CD14-positive monocyte (primary cell): ENCODE measurements around the gene LRP1B. TPM values are rescaled to one million over a fixed set of nuclear protein-coding genes. Genes with fewer than 3 reads are reported as not detected.

Source experiments
- DNase-seq, 3 donors: peaks; one replicate each; pipeline ENCODE4 v3.0.0-alpha.2; 2011 to 2022
- H2AFZ ChIP-seq: 2 replicates; pipeline ENCODE4 v1.6.0; 2012; ENCODE audit warnings: mild to moderate bottlenecking, low read depth, low read length, inconsistent platforms; ENCODE audit not compliant: insufficient read depth, poor library complexity, severe bottlenecking
- H3K27ac ChIP-seq, 2 donors: 1 replicate in 1 of 2; 2 replicates in 1 of 2; pipeline ENCODE4 v1.5.1; 2012 to 2013; ENCODE audit warnings: low read length in 2 of 2, control low read depth in 1 of 2, inconsistent platforms in 1 of 2, low read depth in 1 of 2, mild to moderate bottlenecking in 1 of 2
- H3K27me3 ChIP-seq, 2 donors: one replicate each; pipeline versions ENCODE4 v1.6.0 to v1.6.1; 2011 to 2013; ENCODE audit warnings: low read length in 2 of 2; ENCODE audit not compliant: control insufficient read depth in 2 of 2, insufficient read depth in 2 of 2
- H3K36me3 ChIP-seq, 2 donors: replicated peaks in 1 of 2; 1 replicate in 1 of 2; 2 replicates in 1 of 2; pipeline versions ENCODE4 v1.5.1 to v1.6.1; 2012 to 2013; ENCODE audit warnings: low read length in 2 of 2, control low read depth in 1 of 2, inconsistent platforms in 1 of 2, mild to moderate bottlenecking in 1 of 2; ENCODE audit not compliant: insufficient read depth in 2 of 2, control insufficient read depth in 1 of 2
- H3K4me1 ChIP-seq, 2 donors: 1 replicate in 1 of 2; 2 replicates in 1 of 2; pipeline versions ENCODE4 v1.5.1 to v1.6.1; 2012 to 2013; ENCODE audit warnings: low read length in 2 of 2, control low read depth in 1 of 2, inconsistent platforms in 1 of 2, mild to moderate bottlenecking in 1 of 2, moderate library complexity in 1 of 2; ENCODE audit not compliant: insufficient read depth in 2 of 2, control insufficient read depth in 1 of 2
- H3K4me2 ChIP-seq: replicated peaks from 2 replicates; pipeline ENCODE3; 2012; ENCODE audit warnings: low read length, moderate library complexity, mild to moderate bottlenecking; ENCODE audit not compliant: poor library complexity, severe bottlenecking; ENCODE audit errors: extremely low read depth
- H3K4me3 ChIP-seq, 3 experiments: fragments of 200-600 bp in 1 of 3; sonication (generic) in 1 of 3; replicated peaks in 1 of 3; 1 replicate in 2 of 3; 2 replicates in 1 of 3; pipeline ENCODE4 v1.5.1; 2011 to 2013; ENCODE audit warnings: low read length in 3 of 3, mild to moderate bottlenecking in 3 of 3, control low read depth in 2 of 3, low read depth in 2 of 3, inconsistent platforms in 1 of 3, moderate library complexity in 1 of 3
- H3K79me2 ChIP-seq: 2 replicates; pipeline ENCODE4 v1.6.0; 2012; ENCODE audit warnings: mild to moderate bottlenecking, control low read depth, inconsistent platforms, low read length, moderate library complexity; ENCODE audit not compliant: insufficient read depth
- H3K9ac ChIP-seq: 2 replicates; pipeline ENCODE4 v1.6.0; 2017; ENCODE audit warnings: low read length, mild to moderate bottlenecking; ENCODE audit not compliant: insufficient read depth, poor library complexity, severe bottlenecking
- H3K9me3 ChIP-seq, 2 donors: replicated peaks in 1 of 2; 1 replicate in 1 of 2; 2 replicates in 1 of 2; pipeline versions ENCODE4 v1.5.1 to v1.6.1; 2012 to 2013; ENCODE audit warnings: low read length in 2 of 2, control low read depth in 1 of 2; ENCODE audit not compliant: control insufficient read depth in 1 of 2, insufficient read depth in 1 of 2
- H4K20me1 ChIP-seq: 2 replicates; pipeline ENCODE4 v1.6.0; 2012; ENCODE audit warnings: mild to moderate bottlenecking, low read length, control low read depth, moderate library complexity; ENCODE audit not compliant: insufficient read depth
- H3K27ac Mint-ChIP-seq, 7 donors: one replicate each; pipeline ENCODE4 v1.8.0; 2020; ENCODE audit warnings: mild to moderate bottlenecking in 7 of 7, mixed read lengths in 7 of 7, moderate library complexity in 6 of 7, inconsistent platforms in 2 of 7
- H3K27me3 Mint-ChIP-seq, 3 donors: one replicate each; pipeline ENCODE4 v1.8.0; 2021 to 2022; ENCODE audit warnings: low read depth in 3 of 3, mild to moderate bottlenecking in 3 of 3, mixed read lengths in 3 of 3, moderate library complexity in 3 of 3, inconsistent platforms in 1 of 3
- H3K36me3 Mint-ChIP-seq, 2 donors: one replicate each; pipeline ENCODE4 v1.8.0; 2020; ENCODE audit warnings: mixed read lengths in 2 of 2, inconsistent platforms in 1 of 2, mild to moderate bottlenecking in 1 of 2
- H3K4me1 Mint-ChIP-seq: one replicate; pipeline ENCODE4 v1.8.0; 2020; ENCODE audit warnings: mild to moderate bottlenecking, mixed read lengths
- H3K4me3 Mint-ChIP-seq, 2 donors: one replicate each; pipeline ENCODE4 v1.8.0; 2020; ENCODE audit warnings: mild to moderate bottlenecking in 2 of 2, mixed read lengths in 2 of 2, moderate library complexity in 1 of 2
- H3K9me3 Mint-ChIP-seq, 7 donors: one replicate each; pipeline ENCODE4 v1.8.0; 2020 to 2022; ENCODE audit warnings: mixed read lengths in 7 of 7, mild to moderate bottlenecking in 6 of 7, moderate library complexity in 6 of 7, inconsistent platforms in 2 of 7
- WGBS: methylation state at CpG from one replicate; pipeline ENCODE4 v1.1.5; 2013; ENCODE audit warnings: missing lambda C conversion rate; ENCODE audit not compliant: insufficient coverage; 5-methylcytosine and 5-hydroxymethylcytosine counted together
- intact Hi-C, 2 donors: fragments of 100-400 bp; cut with micrococcal nuclease; formaldehyde crosslinking; loops; one replicate each; pipeline versions ENCODE4 v1.15.0 to v1.15.1; 2023
- polyA plus RNA-seq, 3 donors: library from polyadenylated mRNA; depleted of rRNA in 1 of 3; unstranded in 2 of 3; stranded (reverse) in 1 of 3; fragments of 300-500 nt in 2 of 3; fragments of >200 nt in 1 of 3; fragmentation: Illumina TruSeq in 2 of 3; gene quantifications; 1 replicate in 2 of 3; 2 replicates in 1 of 3; pipeline ENCODE4 v1.2.3, GENCODE V29; 2012 to 2021
- TF ChIP-seq, protein P1 (sequence below): fragments of 200-600 bp; IDR thresholded peaks from one replicate; pipeline ENCODE4 v1.8.0; 2022; ENCODE audit warnings: antibody characterized with exemption, mild to moderate bottlenecking

LRP1B gene
- polyA plus RNA-seq, 3 donors: not detected

DNA sequence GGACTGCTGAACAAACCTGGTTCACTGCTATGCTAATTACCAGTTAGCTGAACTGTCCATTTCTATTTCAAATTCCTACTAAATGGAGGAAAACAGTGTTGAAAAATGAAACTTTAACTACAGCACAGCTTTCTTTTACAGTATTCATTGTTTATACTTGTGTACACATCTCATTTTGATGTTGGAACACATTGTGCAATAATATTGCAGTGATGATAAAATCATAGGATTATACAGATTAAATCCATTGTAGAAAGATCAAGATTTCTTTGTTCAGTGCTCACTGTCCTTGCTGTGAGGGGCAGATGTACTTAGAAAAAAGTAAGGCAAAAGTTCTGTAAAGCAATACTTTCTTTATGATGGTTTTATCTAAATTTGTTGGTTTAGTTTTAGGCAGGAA, 1055.1 kb downstream of the LRP1B start:
- Mint-ChIP-seq H3K4me1 (no peaks in the 10 kb centered on the region), H3K27me3 (no peaks in the 10 kb centered on the region), H3K4me3 (no peak overlapping the region), H3K27ac (no peak overlapping the region), H3K9me3 (peaks cover 0 to 2% (median 0%) of the 10 kb centered on the region in 7 donors), H3K36me3 (no peaks in the 10 kb centered on the region)
- no peak overlapping the region for H3K27ac ChIP-seq
- TF ChIP-seq, protein P1, sequence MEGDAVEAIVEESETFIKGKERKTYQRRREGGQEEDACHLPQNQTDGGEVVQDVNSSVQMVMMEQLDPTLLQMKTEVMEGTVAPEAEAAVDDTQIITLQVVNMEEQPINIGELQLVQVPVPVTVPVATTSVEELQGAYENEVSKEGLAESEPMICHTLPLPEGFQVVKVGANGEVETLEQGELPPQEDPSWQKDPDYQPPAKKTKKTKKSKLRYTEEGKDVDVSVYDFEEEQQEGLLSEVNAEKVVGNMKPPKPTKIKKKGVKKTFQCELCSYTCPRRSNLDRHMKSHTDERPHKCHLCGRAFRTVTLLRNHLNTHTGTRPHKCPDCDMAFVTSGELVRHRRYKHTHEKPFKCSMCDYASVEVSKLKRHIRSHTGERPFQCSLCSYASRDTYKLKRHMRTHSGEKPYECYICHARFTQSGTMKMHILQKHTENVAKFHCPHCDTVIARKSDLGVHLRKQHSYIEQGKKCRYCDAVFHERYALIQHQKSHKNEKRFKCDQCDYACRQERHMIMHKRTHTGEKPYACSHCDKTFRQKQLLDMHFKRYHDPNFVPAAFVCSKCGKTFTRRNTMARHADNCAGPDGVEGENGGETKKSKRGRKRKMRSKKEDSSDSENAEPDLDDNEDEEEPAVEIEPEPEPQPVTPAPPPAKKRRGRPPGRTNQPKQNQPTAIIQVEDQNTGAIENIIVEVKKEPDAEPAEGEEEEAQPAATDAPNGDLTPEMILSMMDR: no peak
- H3K79me2 ChIP-seq: no peaks in the 10 kb centered on the region
- no peak for DNase-seq
- no peak overlapping the region for H2AFZ ChIP-seq
- no peak overlapping the region for H3K4me2 ChIP-seq
- no peaks in the 10 kb centered on the region for H3K4me1 ChIP-seq
- H3K4me3 ChIP-seq: no peak overlapping the region
- H3K27me3 ChIP-seq: no peaks in the 10 kb centered on the region
- no peaks in the 10 kb centered on the region for H3K36me3 ChIP-seq
- H3K9ac ChIP-seq: no peak overlapping the region
- intact Hi-C loops: no loop called here
- H3K9me3 ChIP-seq: peaks cover 0 to 1% of the 10 kb centered on the region in 2 donors
- no peaks in the 10 kb centered on the region for H4K20me1 ChIP-seq

DNA sequence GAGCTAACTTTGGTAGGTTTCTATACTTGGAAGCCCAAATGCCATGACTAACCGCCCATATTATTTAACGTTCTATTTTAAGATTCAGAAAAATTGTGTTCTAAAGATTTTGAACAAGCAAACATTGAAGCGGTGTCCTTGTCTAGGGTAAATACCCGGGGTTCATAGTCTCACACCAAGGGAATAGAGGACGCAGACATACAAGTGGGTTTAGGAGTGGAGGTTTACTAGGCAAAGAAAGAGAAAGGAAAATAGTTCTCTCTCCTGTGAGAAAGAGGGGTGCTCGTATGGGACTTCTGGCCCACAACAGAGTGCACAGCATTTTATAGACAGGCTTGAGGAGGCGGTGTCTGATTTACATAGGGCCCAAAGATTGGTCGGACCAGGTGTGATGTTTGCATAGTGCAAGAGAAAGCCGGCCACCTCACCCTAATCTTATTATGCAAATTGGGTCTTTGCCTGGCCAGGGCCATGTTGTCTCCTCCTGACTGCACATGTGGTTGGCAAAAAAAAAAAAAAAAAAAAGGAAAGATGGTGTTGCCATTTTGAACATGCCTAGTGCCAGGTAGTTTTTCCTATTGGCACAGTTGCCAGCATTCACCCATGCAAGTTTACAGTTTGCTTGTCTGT, 1062.6 kb downstream of the LRP1B start:
- intact Hi-C loops: no loop called here
- H3K27me3 Mint-ChIP-seq: no peaks in the 10 kb centered on the region
- DNase-seq: no peak
- peaks cover 0 to 3% (median 0%) of the 10 kb centered on the region in 7 donors for H3K9me3 Mint-ChIP-seq
- WGBS: 90% methylated on average over 2 of the region's 9 CpGs
- no peak overlapping the region for H2AFZ ChIP-seq
- no peaks in the 10 kb centered on the region for H3K4me1 ChIP-seq
- no peak overlapping the region for H3K4me3 Mint-ChIP-seq
- H3K36me3 ChIP-seq: no peaks in the 10 kb centered on the region
- no peak overlapping the region for H3K4me3 ChIP-seq
- H3K27ac ChIP-seq: no peak overlapping the region
- no peaks in the 10 kb centered on the region for H4K20me1 ChIP-seq
- no peaks in the 10 kb centered on the region for H3K79me2 ChIP-seq
- H3K9ac ChIP-seq: no peak overlapping the region
- no peak overlapping the region for H3K27ac Mint-ChIP-seq
- TF ChIP-seq, protein P1: no peak
- no peaks in the 10 kb centered on the region for H3K27me3 ChIP-seq
- peaks cover 0 to 3% of the 10 kb centered on the region in 2 donors for H3K9me3 ChIP-seq
- no peaks in the 10 kb centered on the region for H3K4me1 Mint-ChIP-seq
- no peak overlapping the region for H3K4me2 ChIP-seq
- H3K36me3 Mint-ChIP-seq: no peaks in the 10 kb centered on the region
